Natural killer cell treated with Interleukin-12 subunit alpha and Interleukin-12 subunit beta and Interleukin-15 and Interleukin-18, amount 100 ng/mL, for 72 hours (primary cell): ENCODE measurements around the gene YIF1A. TPM values are rescaled to one million over a fixed set of nuclear protein-coding genes. Genes with fewer than 3 reads are reported as not detected.

Experiments
- ATAC-seq, 2 donors: fragments of 150-1000 bp; cut with Tn5 transposase in 1 of 2; sonication (Bioruptor Pico), chemical (Tn5 transposase) in 1 of 2; 2 replicates each; pipeline ENCODE4 v1.10.0; 2021
- DNase-seq: peaks from one replicate; pipeline ENCODE4 v3.0.0; 2022; ENCODE audit warnings: low spot score
- H3K27ac Mint-ChIP-seq, 2 donors: 1 replicate in 1 of 2; 2 replicates in 1 of 2; pipeline ENCODE4 v1.8.0; 2022; ENCODE audit warnings: mixed read lengths in 2 of 2, mild to moderate bottlenecking in 1 of 2, moderate library complexity in 1 of 2
- H3K27me3 Mint-ChIP-seq, 2 donors: 1 replicate in 1 of 2; 2 replicates in 1 of 2; pipeline ENCODE4 v1.8.0; 2022; ENCODE audit warnings: mixed read lengths in 2 of 2
- H3K36me3 Mint-ChIP-seq: one replicate; pipeline ENCODE4 v1.8.0; 2022; ENCODE audit warnings: mixed read lengths
- H3K4me1 Mint-ChIP-seq, 2 donors: 1 replicate in 1 of 2; 2 replicates in 1 of 2; pipeline ENCODE4 v1.8.0; 2022; ENCODE audit warnings: low read depth in 2 of 2, mixed read lengths in 2 of 2, mild to moderate bottlenecking in 1 of 2
- H3K4me3 Mint-ChIP-seq: one replicate; pipeline ENCODE4 v1.8.0; 2022; ENCODE audit warnings: mixed read lengths
- H3K9me3 Mint-ChIP-seq: 2 replicates; pipeline ENCODE4 v1.8.0; 2022; ENCODE audit warnings: mixed read lengths
- total RNA-seq, 2 donors: library from RNA; stranded (reverse); gene quantifications; one replicate each; pipeline ENCODE4 v1.2.3, GENCODE V29; 2022

Gene YIF1A
- total RNA-seq, 2 donors from 2014 or later = 62.7 to 76.1 TPM

GRCh38 chr11:66239511-66239910 lies 49.4 kb downstream of the YIF1A start:
- no peak for DNase-seq
- H3K4me1 Mint-ChIP-seq = peaks cover 7 to 21% of the 10 kb centered on the region in 2 donors
- H3K27ac Mint-ChIP-seq = no peak overlapping the region
- H3K27me3 Mint-ChIP-seq = no peaks in the 10 kb centered on the region
- H3K9me3 Mint-ChIP-seq = no peaks in the 10 kb centered on the region
- no peaks in the 10 kb centered on the region for H3K36me3 Mint-ChIP-seq
- no peak overlapping the region for H3K4me3 Mint-ChIP-seq
- ATAC-seq = no peak

DNA sequence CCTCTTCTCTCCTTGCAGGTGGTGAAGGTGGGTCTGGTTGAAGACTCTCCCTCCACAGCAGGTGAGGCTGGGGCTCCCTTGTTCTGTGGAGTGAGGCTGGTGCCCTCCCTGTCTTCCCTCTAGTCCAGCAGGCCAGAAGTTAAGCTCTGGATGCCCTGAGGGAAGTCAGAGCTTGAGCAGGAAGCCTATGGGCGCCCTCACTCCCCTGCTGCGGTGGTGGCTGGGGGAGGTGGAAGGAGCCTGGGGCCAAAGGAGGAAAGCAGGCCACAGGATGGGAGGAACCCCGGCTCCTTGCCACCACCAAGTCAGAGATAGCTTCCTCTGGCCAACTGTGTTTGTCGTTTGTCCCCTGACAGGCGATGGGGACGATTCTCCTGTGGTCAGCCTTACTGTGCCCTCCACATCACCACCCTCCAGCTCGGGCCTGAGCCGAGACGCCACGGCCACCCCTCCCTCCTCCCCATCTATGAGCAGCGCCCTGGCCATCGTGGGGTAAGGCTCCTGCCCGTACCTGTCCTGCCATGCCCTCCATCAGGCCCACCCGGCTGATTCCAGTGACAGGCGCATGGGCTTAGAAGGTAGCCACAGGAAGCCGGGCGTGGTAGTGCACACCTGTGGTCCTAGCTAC lies 50.0 kb downstream of the YIF1A start:
- no peak overlapping the region for H3K4me3 Mint-ChIP-seq
- DNase-seq (no peak), ATAC-seq (no peak)
- H3K27me3 Mint-ChIP-seq = no peaks in the 10 kb centered on the region
- H3K36me3 Mint-ChIP-seq = no peaks in the 10 kb centered on the region
- peaks cover 7 to 21% of the 10 kb centered on the region in 2 donors for H3K4me1 Mint-ChIP-seq
- H3K27ac Mint-ChIP-seq = no peak overlapping the region
- H3K9me3 Mint-ChIP-seq = no peaks in the 10 kb centered on the region

GRCh38 chr11:66237867-66238266 lies 51.1 kb downstream of the YIF1A start:
- H3K27ac Mint-ChIP-seq = peak overlapping the region; percentile 57 to 82
- H3K36me3 Mint-ChIP-seq = no peaks in the 10 kb centered on the region
- peaks cover 7 to 21% of the 10 kb centered on the region in 2 donors for H3K4me1 Mint-ChIP-seq
- no peaks in the 10 kb centered on the region for H3K9me3 Mint-ChIP-seq
- no peaks in the 10 kb centered on the region for H3K27me3 Mint-ChIP-seq
- peak overlapping the region; percentile 60 for H3K4me3 Mint-ChIP-seq
- DNase-seq (no peak), ATAC-seq (no peak)

DNA sequence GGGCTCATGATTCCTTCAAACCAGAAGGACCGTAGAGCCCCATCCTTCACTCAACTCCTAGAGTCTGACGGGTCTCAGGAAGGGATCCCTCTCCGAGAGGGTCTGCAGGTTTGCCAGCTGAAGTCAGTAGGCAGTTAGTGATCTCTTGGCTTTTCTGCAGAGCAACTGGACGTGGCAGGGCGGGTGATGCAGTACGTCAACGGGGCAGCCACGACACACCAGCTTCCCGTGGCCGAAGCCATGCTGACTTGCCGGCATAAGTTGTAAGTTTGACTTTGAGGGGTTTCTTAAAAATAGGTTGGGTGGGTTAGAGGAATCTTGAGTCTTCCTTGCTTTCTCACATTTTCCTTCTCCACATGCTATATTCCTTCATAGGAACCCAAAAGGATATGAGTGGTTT lies 53.8 kb downstream of the YIF1A start:
- H3K27ac Mint-ChIP-seq = no peak overlapping the region
- no peak overlapping the region for H3K4me3 Mint-ChIP-seq
- H3K36me3 Mint-ChIP-seq = peaks cover 10% of the 10 kb centered on the region
- H3K4me1 Mint-ChIP-seq = peaks cover 7 to 27% of the 10 kb centered on the region in 2 donors
- no peak for DNase-seq
- H3K9me3 Mint-ChIP-seq = no peaks in the 10 kb centered on the region
- no peak for ATAC-seq
- no peaks in the 10 kb centered on the region for H3K27me3 Mint-ChIP-seq

Other genes starting within 250 kb of the YIF1A start
- not detected for gene GAL3ST3, start 240.0 kb downstream of the YIF1A start, total RNA-seq
- 100 to 1,000 TPM; 227 to 286 TPM for gene SF3B2, start 236.8 kb downstream of the YIF1A start, total RNA-seq
- 10 to 100 TPM; 64.3 to 73.3 TPM for gene PACS1, start 218.9 kb downstream of the YIF1A start, total RNA-seq
- 10 to 100 TPM; 38.0 to 77.2 TPM for gene KLC2, start 31.4 kb downstream of the YIF1A start, total RNA-seq
- 100 to 1,000 TPM; 139 to 146 TPM for gene RAB1B, start 20.5 kb downstream of the YIF1A start, total RNA-seq
- gene CNIH2, start 11.0 kb downstream of the YIF1A start, total RNA-seq = 1 to 10 TPM; 1.2 to 2.6 TPM
- gene TMEM151A, start 2.8 kb upstream of the YIF1A start, total RNA-seq = not detected
- gene CD248, start 27.9 kb upstream of the YIF1A start, total RNA-seq = under 1 TPM; 0.10 to 0.59 TPM
- gene RIN1, start 47.3 kb upstream of the YIF1A start, total RNA-seq = 1 to 10 TPM in 1 of 2 donors, under 1 TPM in 1; 0.43 to 2.1 TPM
- gene BRMS1, start 56.0 kb upstream of the YIF1A start, total RNA-seq = 10 to 100 TPM; 53.2 to 64.5 TPM
- gene B4GAT1, start 58.5 kb upstream of the YIF1A start, total RNA-seq = 1 to 10 TPM; 3.5 to 5.4 TPM
- gene SLC29A2, start 82.6 kb upstream of the YIF1A start, total RNA-seq = 10 to 100 TPM in 1 of 2 donors, 1 to 10 TPM in 1; 2.4 to 13.6 TPM
- not detected for gene NPAS4, start 131.9 kb upstream of the YIF1A start, total RNA-seq
- gene MRPL11, start 149.7 kb upstream of the YIF1A start, total RNA-seq = 100 to 1,000 TPM in 1 of 2 donors, 10 to 100 TPM in 1; 58.7 to 112 TPM
- gene PELI3, start 177.8 kb upstream of the YIF1A start, total RNA-seq = 1 to 10 TPM; 5.4 to 6.0 TPM
- 100 to 1,000 TPM in 1 of 2 donors, 10 to 100 TPM in 1; 77.4 to 122 TPM for gene DPP3, start 191.3 kb upstream of the YIF1A start, total RNA-seq
- 10 to 100 TPM; 20.5 to 21.7 TPM for gene BBS1, start 221.5 kb upstream of the YIF1A start, total RNA-seq